ENCODE measurements around the gene CHIC1. TPM values are rescaled to one million over a fixed set of nuclear protein-coding genes. Genes with fewer than 3 reads are reported as not detected.
"Not testable (repeated sequence)": the region's sequence is repeated elsewhere in the genome, so short reads cannot be mapped to it uniquely, and the experiment has no call there.

CHIC1 gene
- polyA plus RNA-seq (2013, experiment 1 of 2; ENCODE audit: insufficient read length) = 3.6 TPM
- 4.2 TPM for polyA plus RNA-seq (2013, experiment 2 of 2; ENCODE audit: insufficient read length)

DNA sequence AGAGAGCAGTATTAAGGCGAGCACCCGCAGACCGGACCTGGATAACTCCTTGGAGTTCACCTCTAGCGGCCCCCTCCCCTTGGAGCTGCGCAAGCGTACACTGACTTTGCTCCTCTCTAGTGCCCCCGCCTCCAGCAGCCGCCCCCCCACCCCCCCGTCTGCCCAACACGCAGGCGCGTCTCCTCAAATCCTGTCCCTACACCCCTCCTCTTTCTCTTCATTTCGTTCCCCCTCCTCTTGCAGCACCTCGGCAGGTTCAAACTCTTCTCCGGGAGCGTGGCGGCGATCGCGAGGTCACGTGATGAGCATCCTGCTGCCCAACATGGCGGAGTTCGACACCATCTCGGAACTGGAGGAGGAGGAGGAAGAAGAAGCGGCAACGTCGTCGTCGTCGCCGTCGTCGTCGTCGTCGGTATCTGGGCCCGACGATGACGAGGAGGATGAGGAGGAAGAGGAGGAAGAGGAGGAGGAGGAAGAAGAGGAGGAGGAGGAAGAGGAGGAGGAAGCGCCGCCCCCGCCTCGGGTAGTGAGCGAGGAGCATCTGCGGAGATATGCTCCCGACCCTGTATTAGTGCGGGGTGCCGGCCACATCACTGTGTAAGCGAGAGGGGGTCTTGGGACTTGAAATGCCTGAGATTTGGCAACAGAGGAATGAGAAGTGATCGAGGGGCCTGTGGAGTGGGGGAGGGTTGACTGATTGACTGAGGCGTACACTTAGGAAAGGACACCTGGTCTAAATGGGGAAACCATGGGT, at the start of gene CHIC1:
TSS of gene CHIC1 (plus strand) at position 214 of the 754 bp plus-strand sequence. CDS start at position 302, 88 bp downstream.
- DNase-seq = peak; percentile 66

DNA sequence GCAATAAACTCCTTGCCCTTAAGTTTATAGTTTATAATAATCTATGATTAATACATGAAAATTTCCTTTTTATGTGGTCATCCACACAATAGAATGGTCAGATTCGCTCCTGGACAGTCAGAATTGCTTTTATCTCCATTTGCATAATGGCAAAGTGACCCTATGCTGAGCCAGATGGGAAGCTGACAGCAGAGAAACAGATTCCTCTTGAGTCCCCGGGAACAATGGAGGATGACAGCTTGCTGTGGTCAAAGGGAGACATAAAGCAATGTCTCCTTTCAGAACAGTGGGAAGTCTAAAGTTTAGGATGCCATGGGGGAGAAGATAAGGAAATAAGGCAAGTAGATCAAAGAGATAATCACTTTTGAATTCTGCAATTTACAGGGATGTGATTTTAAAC, 40.2 kb upstream of the CHIC1 start:
- DNase-seq = not testable (repeated sequence)

GRCh38 chrX:73524906-73525305, 38.1 kb upstream of the CHIC1 start:
- DNase-seq = no peak

DNA sequence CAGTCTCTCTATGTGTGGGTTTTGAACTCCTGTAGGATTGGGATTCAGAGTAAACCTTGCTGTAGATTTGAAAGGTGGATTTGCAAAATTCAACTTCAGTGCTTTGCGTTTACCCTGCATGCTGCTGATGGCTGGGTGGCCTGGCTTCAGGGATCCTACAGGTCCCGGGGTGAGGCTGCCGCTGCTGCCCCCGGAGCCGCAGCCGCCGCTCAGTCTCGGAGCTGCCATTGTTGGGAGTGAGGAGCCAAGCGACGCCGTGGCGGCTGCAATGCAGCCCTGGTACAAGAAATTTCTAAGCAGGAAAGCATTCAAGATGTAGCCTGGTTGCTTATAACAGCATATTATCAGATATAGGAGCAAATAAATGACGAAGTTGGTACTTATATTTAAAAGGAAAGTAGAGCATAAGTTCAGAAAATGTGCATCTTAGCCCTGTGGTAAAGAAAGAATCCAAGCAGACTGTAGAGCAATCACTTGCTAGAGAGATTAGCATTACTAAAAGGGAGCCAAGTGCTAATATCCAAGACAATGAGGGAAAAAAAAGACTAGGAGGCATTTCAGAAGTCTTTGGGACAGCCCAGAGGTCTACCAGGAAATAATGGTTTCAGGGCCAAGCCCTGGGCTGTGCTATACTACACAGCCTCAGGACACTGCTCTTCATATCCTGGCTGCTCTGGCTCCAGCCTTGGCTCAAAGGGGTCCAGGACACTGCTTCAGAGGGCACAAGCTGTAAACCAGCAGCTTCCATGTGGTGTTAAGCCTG, 36.9 kb upstream of the CHIC1 start:
- no peak for DNase-seq

GRCh38 chrX:73531655-73532054, 31.3 kb upstream of the CHIC1 start:
- DNase-seq = not testable (repeated sequence)

- no peak for DNase-seq
These were observed 6.8 kb upstream of the CHIC1 start for GRCh38 chrX:73556159-73556558.

- DNase-seq = peak; percentile 31
These were observed 1.2 kb upstream of the CHIC1 start for GRCh38 chrX:73561801-73562200.

DNA sequence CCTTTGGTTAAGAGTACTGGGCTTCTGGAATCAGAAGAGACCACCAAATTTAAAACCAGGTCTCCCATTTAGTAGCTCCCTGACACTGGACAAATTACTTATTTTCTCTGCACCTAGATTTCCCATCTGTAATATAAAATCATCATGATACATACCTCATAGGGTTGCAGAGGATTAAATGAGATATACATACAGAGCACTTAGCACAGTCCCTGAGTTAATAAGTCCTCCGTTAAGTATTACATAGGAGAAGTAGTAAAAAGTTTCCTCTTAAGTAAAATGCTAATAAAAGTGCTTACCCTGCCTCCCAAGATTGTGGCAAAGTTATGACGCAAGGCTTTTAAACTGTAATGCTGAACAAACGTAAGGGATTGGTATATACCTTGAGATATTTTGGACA, 539 bp upstream of the CHIC1 start:
- DNase-seq = no peak

- no peak for DNase-seq
These were observed 706 bp downstream of the CHIC1 start for GRCh38 chrX:73563738-73564068.

- peak; percentile 54 for DNase-seq
These were observed 14.4 kb downstream of the CHIC1 start for GRCh38 chrX:73577361-73577760.

DNA sequence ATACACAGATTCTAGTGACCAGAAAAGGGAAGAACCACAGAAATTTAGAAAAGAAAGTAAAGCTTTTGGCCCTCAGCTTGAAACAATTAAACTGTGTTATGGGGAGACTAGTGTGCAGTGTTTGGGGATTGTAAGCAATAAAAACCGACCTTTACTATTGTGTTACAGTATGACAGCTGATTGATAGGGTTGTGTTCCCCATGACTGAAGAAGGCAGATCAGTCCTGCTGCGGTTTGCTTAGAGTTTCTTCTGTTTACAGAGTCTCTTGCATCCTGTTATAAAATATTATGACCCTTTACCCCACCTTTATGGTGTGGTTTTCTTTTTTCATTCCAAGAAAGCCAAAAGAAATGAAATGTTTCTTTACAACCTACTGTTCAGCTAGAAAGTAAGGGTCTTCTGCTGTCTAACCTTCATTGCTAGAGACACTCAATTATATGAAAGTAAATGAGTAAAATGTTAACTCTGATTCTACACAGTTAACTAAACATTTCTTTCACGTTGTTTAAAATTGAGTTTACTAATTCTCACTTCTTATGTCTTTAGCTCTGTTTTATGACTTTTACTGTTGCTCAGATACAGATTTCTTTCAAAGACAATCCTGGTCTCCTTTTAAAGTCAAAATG, 18.1 kb downstream of the CHIC1 start:
- DNase-seq = no peak

- not testable (repeated sequence) for DNase-seq
These were observed 34.8 kb downstream of the CHIC1 start for GRCh38 chrX:73597758-73598157.

- DNase-seq = no peak
These were observed 52.0 kb downstream of the CHIC1 start for GRCh38 chrX:73615022-73615421.

DNA sequence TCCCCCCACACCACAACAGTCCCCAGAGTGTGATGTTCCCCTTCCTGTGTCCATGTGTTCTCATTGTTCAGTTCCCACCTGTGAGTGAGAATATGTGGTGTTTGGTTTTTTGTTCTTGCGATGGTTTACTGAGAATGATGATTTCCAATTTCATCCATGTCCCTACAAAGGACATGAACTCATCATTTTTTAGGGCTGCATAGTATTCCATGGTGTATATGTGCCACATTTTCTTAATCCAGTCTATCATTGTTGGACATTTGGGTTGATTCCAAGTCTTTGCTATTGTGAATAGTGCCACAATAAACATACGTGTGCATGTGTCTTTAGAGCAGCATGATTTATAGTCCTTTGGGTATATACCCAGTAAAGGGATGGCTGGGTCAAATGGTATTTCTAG, 78.7 kb downstream of the CHIC1 start:
- not testable (repeated sequence) for DNase-seq

DNA sequence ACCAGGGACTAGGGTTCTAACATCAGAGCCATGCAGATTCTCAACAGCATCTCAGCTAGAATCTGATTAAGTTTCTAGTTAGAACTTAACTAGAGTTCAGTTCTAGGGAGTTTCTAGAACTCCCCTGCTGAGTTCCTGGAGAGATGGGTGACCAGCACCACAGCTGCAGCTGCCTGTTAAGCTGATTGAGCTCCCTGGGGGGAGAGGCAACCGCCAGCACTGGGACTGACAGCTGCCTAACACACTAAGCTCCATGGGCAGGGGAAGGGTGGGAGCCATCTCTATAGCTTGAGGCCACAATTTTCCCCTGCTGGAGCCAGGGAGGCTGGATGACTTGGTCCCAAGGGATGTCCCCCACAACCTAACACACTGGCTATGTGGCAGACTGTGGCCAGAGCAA, 84.2 kb downstream of the CHIC1 start:
- no peak for DNase-seq

GRCh38 chrX:73647632-73648322, 84.8 kb downstream of the CHIC1 start:
- no peak for DNase-seq

DNA sequence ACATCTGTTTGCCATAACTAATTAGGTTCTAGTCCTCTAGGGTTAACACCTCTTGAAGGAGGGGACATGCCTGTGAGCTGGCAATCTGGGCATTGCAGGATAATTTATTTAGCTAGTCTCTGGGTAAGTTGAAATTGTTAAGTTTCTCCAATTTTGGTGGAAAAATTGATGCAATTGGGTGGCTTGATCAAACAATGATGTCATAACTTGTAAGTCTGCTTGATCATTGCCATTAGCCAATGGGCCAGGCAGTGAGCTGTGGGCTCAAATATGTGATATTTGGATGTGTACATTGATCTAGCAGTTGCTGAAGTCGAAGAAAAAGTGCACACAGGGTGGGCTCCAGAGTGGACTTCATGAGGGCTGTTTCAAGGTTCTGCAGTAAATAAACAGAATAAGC, 98.3 kb downstream of the CHIC1 start:
- DNase-seq = not testable (repeated sequence)

DNA sequence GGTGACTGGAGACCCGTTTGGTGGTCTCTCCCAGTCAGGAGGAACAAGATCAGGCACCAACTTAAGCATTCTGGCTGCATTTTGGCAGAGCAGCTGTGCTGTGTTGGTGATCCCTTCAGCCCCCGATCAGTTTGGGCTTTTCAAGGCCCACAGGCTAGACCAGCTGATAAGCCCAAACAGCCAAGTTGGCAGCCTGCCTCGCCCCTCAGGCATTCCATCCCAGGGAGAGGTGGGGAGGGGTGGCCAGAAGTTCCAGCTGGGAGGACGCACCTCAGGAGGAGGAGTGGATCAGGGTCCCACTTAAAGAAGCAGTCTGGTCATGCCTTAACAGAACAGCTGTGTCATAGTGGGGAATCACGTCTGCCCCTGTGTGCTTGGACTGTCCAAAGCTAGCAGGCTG, 105.8 kb downstream of the CHIC1 start:
- DNase-seq = no peak

- no peak for DNase-seq
These were observed 118.4 kb downstream of the CHIC1 start for GRCh38 chrX:73681408-73681807.

- DNase-seq = peak; percentile 29
These were observed 120.4 kb downstream of the CHIC1 start for GRCh38 chrX:73683236-73683859.

GRCh38 chrX:73707014-73707413, 144.0 kb downstream of the CHIC1 start:
- not testable (repeated sequence) for DNase-seq

DNA sequence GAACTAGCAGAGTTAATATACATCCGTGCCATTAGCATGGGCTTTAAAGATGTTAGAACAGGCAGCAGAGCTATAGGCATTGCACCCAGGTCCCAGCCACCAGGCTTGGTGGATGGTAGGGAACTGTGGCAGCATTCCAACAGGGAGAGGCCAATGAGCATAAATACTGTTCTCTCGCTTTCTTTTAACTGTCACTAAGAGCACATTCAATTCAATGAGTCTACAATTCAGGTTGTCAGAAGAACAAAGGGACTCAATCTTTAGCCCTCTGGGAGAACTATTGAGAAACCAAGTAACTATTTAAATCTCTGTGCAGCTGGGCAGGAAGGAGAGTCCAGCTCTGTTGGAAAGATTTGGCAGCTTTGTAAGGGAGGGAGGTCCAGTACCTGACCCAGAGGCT, 165.6 kb downstream of the CHIC1 start:
- DNase-seq = no peak

Data from fibroblast of skin of scalp (primary cell).